ENCODE data around the gene GRXCR1.

Gene GRXCR1

GRCh38 chr4:42928582-42928981, 36.1 kb downstream of the GRXCR1 start:
- DNase-seq (ENCODE audit: low read depth), result no peak

GRCh38 chr4:42942216-42942615, 49.7 kb downstream of the GRXCR1 start:
- no peak for DNase-seq (ENCODE audit: low read depth)

- DNase-seq (ENCODE audit: low read depth), result no peak
These were observed 53.4 kb downstream of the GRXCR1 start for GRCh38 chr4:42945874-42946273.

- DNase-seq (ENCODE audit: low read depth), result no peak
These were observed 60.8 kb downstream of the GRXCR1 start for GRCh38 chr4:42953321-42953720.

GRCh38 chr4:42954963-42955669, 62.6 kb downstream of the GRXCR1 start:
- no peak for DNase-seq (ENCODE audit: low read depth)

- no peak for DNase-seq (ENCODE audit: low read depth)
These were observed 63.4 kb downstream of the GRXCR1 start for GRCh38 chr4:42955746-42956505.

- no peak for DNase-seq (ENCODE audit: low read depth)
These were observed 72.8 kb downstream of the GRXCR1 start for GRCh38 chr4:42965326-42965725.

- DNase-seq (ENCODE audit: low read depth), result no peak
These were observed 93.5 kb downstream of the GRXCR1 start for GRCh38 chr4:42985976-42986375.

- DNase-seq (ENCODE audit: low read depth), result peak; percentile 24
These were observed 102.9 kb downstream of the GRXCR1 start for GRCh38 chr4:42995343-42995944.

- DNase-seq (ENCODE audit: low read depth), result no peak
These were observed 116.3 kb downstream of the GRXCR1 start for GRCh38 chr4:43008793-43009192.

- no peak for DNase-seq (ENCODE audit: low read depth)
These were observed 121.7 kb downstream of the GRXCR1 start for GRCh38 chr4:43014256-43014655.

GRCh38 chr4:43041632-43042031, 149.1 kb downstream of the GRXCR1 start:
- no peak for DNase-seq (ENCODE audit: low read depth)

GRCh38 chr4:43047058-43047457, 154.5 kb downstream of the GRXCR1 start:
- DNase-seq (ENCODE audit: low read depth), result no peak

- no peak for DNase-seq (ENCODE audit: low read depth)
These were observed 156.1 kb downstream of the GRXCR1 start for GRCh38 chr4:43048570-43048969.

GRCh38 chr4:43049326-43049725, 156.8 kb downstream of the GRXCR1 start:
- DNase-seq (ENCODE audit: low read depth), result no peak

- DNase-seq (ENCODE audit: low read depth), result no peak
These were observed 173.9 kb downstream of the GRXCR1 start for GRCh38 chr4:43066415-43066814.

- DNase-seq (ENCODE audit: low read depth), result no peak
These were observed 178.6 kb downstream of the GRXCR1 start for GRCh38 chr4:43071069-43071468.
